WERI-Rb-1 (cell line): ENCODE results near the gene LY6G6D.

Experiments used
- DNase-seq: peaks from one replicate; pipeline ENCODE4 v3.0.0-alpha.2; 2020
- H3K27ac ChIP-seq: fragments of 250-450 bp; sonication (Bioruptor Pico); 2 replicates; pipeline ENCODE4 v1.5.1; 2020; ENCODE audit warnings: mild to moderate bottlenecking, moderate library complexity
- H3K27me3 ChIP-seq: fragments of 250-450 bp; sonication (Bioruptor Pico); 2 replicates; pipeline ENCODE4 v1.5.1; 2021; ENCODE audit warnings: mild to moderate bottlenecking, low read depth, moderate library complexity; ENCODE audit not compliant: insufficient read depth, severe bottlenecking
- H3K36me3 ChIP-seq: fragments of 250-450 bp; sonication (Bioruptor Pico); 2 replicates; pipeline ENCODE4 v1.5.1; 2020; ENCODE audit warnings: mild to moderate bottlenecking, moderate library complexity
- H3K4me3 ChIP-seq: 2 replicates; pipeline ENCODE4 v1.5.1; 2011; ENCODE audit warnings: low read depth, mild to moderate bottlenecking, control low read depth, low read length
- H3K9me3 ChIP-seq: fragments of 250-450 bp; sonication (Bioruptor Pico); 2 replicates; pipeline ENCODE4 v1.5.1; 2021; ENCODE audit warnings: mild to moderate bottlenecking, moderate library complexity; ENCODE audit not compliant: severe bottlenecking
- TF ChIP-seq, protein P1 (sequence below): IDR thresholded peaks from 2 replicates; pipeline ENCODE4 v1.5.1; 2011; ENCODE audit warnings: low read depth, mild to moderate bottlenecking, control low read depth, inconsistent platforms, low read length

The LY6G6D gene

DNA sequence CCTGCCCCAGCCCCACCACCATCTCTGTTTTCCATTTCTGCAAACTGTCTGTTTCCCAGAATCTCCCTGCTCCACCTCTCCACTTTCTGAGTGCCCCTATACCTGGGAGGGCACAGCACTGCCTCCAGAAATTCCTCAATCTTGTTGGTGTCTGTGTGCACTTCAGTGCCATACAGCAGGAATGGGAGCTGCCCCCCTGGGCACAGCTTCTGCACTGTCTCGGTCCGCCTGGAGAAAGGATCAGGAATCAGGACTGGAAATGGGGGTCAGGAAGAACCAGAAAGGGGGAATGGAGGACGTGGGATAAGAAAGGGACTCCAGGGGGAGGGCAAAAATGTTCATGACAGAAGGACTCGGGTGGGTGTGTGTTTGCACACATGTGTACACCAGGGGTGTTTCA, 18.6 kb downstream of the LY6G6D start:
- H3K27ac ChIP-seq: no peak overlapping the region

DNA sequence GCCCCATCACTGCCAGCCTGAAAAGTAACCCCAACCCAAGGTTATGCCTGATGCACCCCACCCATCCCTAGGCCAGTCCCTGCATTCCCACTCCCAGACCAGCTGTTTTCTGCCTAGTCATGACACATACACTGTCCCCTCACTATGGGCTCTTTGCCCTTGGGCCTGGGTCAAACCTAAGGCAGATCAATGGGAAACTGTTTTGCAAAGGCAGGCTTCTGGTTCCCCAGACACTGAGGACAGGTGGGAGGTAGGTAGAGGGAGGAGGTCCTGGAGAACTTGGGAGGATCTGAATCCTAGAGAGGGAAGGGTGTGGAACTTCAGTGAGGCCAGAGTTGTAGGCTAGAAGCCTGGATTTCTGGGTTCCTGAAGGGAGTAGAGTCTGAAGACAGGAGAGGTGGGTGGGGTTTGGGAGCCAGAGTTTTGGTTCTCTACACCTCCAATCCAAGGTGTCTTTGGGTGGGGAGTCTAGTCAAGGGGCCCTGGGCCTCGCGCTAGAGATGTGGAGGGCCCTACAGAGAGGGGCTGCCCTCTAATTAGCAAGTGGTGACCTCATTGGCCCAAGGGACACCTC, 19.2 kb downstream of the LY6G6D start:
- Histone ChIP-seq H3K36me3 (peaks cover 39% of the 10 kb centered on the region), H3K27ac (peak overlapping the region; percentile 30), H3K9me3 (no peaks in the 10 kb centered on the region), H3K27me3 (no peaks in the 10 kb centered on the region), H3K4me3 (peak overlapping the region; percentile 74; the same call in 1 of the 2 replicates)
- DNase-seq: no peak
- TF ChIP-seq, protein P1, sequence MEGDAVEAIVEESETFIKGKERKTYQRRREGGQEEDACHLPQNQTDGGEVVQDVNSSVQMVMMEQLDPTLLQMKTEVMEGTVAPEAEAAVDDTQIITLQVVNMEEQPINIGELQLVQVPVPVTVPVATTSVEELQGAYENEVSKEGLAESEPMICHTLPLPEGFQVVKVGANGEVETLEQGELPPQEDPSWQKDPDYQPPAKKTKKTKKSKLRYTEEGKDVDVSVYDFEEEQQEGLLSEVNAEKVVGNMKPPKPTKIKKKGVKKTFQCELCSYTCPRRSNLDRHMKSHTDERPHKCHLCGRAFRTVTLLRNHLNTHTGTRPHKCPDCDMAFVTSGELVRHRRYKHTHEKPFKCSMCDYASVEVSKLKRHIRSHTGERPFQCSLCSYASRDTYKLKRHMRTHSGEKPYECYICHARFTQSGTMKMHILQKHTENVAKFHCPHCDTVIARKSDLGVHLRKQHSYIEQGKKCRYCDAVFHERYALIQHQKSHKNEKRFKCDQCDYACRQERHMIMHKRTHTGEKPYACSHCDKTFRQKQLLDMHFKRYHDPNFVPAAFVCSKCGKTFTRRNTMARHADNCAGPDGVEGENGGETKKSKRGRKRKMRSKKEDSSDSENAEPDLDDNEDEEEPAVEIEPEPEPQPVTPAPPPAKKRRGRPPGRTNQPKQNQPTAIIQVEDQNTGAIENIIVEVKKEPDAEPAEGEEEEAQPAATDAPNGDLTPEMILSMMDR: no peak

More for the DNA sequence above, 18.6 kb downstream of the LY6G6D start:
- Histone ChIP-seq H3K4me3 (no peak overlapping the region), H3K27me3 (no peaks in the 10 kb centered on the region), H3K36me3 (peaks cover 40% of the 10 kb centered on the region), H3K9me3 (no peaks in the 10 kb centered on the region)
- TF ChIP-seq, protein P1: no peak
- no peak for DNase-seq

DNA sequence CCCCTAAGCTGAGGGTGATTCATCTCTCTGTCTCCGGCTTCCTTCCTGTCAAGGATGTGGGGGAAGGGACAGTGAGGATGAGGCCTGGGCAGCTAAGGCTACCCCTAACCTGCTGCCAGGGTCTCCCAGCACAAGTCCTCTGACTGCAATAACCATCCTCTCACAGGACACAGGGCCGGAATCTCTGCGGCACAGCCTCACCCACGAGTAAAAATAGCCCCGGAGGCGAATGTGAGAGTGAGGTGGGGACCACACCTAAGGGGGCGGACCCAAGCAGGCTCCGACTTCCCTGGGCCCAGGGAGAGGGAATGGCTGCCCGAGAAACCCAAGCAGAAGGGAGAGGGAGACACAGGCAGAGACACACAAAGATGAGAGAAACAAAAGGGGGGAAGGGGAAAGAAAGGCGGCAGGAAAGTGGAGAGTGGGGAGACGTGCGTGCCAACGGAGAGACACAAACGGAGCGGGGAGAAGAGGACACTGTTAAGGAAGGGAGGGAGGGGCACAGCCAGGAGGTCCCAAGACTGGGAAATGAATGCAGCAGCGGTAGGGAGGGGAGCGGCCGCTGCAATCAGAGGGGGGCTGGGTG, 19.8 kb downstream of the LY6G6D start:
- Histone ChIP-seq H3K9me3 (peaks cover 2% of the 10 kb centered on the region), H3K36me3 (peaks cover 39% of the 10 kb centered on the region), H3K27me3 (no peaks in the 10 kb centered on the region), H3K27ac (peak overlapping the region; percentile 30), H3K4me3 (peak overlapping the region; percentile 74)
- TF ChIP-seq, protein P1: no peak
- peak; percentile 74 for DNase-seq

DNA sequence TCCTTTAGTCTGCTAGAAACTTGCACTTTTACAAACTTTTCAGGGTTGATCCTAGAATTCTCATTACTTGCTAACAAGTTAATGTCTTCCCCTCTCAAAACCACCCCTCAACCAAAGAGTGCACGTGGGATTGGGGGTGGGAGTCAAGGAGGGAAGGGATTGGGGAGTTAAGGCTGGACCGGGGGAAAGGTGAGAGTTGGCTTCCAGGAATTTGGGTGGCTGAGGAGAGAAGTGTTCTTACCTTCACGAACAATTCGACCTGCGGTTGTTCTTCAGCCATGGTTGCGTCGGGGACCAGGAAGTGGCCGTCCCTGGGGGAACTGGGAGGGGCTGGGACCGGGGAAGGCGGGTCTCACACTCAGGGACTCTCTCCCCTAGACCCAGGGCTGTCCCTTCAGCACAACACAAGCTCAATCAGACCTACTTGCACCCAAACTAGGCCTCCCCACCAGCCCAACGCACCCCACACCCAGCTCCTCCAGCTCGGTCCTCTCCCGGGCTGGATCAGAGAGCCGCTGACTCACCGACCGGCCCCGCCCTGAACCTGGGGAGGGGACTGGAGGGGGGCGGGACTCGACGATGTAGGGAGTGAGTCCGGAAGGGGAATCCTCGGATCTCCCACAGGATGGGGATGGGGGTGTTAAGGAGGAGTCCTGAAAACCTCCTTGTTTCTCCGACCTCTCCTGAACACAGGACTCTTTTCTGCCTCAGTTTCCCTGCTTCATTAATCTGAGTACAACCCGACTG, 21.0 kb downstream of the LY6G6D start, which contains the start of gene CLIC1:
Gene CLIC1 (minus strand): TSS at position 510 of the 747 bp plus-strand sequence. CDS start 230 bp downstream, at position 280.
- Histone ChIP-seq H3K36me3 (peaks cover 35% of the 10 kb centered on the region), H3K27me3 (no peaks in the 10 kb centered on the region), H3K9me3 (peaks cover 4% of the 10 kb centered on the region), H3K4me3 (peak within 1 kb of the TSS; percentile 74), H3K27ac (peak within 1 kb of the TSS; percentile 61)
- DNase-seq: peak; percentile 91
- TF ChIP-seq, protein P1: no peak

DNA sequence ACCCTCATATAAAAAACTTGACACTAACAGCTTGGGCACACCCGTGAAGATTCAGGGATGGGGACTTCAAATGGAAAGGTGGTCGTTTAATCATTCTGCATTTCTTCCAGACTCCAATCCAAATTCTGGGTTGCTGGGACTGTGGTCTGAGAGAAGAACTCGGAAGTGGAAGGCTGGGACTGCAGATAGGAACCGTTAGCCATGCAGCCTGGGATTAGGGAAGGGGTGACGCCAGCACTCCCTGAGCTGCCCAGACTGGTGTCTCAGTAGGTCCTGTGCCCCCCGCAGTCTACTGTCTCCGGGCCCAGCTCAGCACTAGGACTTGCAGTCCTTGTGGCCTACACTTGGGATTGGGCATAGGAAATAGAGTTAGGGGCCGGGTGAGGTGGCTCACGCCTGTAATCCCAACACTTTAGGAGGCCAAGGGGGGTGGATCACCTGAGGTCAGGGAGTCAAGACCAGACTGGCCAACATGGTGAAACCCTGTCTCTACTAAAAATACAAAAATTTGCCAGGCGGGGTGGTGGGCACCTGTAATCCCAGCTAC, 21.7 kb downstream of the LY6G6D start:
- TF ChIP-seq, protein P1: no peak
- Histone ChIP-seq H3K27ac (peak overlapping the region; percentile 61), H3K27me3 (no peaks in the 10 kb centered on the region), H3K9me3 (peaks cover 4% of the 10 kb centered on the region), H3K36me3 (peaks cover 28% of the 10 kb centered on the region), H3K4me3 (peak overlapping the region; percentile 74)
- DNase-seq: no peak
